Measurements from ENCODE around the gene CFAP141. TPM values are rescaled to one million over a fixed set of nuclear protein-coding genes. Genes with fewer than 3 reads are reported as not detected.
A peak's percentile ranks its signal among the peaks of the same experiment; 100 is the strongest.
"Not testable (repeated sequence)": the region's sequence is repeated elsewhere in the genome, so short reads cannot be mapped to it uniquely, and the experiment has no call there.

The CFAP141 gene
- polyA plus RNA-seq, 3 donors, result not detected

DNA sequence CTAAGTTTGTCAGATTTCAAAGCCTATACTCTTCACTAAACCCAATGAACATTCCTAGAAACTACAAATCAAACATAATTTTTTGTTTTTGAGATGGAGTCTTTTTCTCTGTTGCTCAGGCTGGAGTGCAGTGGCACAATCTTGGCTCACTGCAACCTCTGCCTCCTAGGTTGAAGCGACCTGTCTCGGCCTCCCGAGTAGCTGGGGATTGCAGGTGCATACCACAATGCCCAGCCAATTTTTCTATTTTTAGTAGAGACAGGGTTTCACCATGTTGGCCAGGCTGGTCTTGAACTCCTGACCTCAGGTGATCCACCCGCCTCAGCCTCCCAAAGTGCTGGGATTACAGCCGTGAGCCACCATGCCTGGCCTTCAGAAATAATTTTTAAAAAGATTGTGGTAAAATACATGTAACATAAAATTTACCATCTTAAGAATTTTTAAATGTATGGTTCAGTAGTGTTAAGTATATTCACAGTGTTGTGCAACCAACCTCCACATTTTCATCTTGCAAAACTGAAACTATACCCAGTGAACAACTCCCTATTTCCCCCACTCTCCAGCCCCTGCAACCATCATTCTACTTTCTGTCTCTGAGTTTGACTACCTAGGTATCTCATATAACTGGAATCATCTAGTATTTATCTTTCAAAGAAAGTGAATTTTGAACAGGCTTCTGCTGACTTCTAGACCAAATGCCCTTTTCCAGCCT is 2.7 kb upstream of the CFAP141 start:
- DNase-seq, result no peak

DNA sequence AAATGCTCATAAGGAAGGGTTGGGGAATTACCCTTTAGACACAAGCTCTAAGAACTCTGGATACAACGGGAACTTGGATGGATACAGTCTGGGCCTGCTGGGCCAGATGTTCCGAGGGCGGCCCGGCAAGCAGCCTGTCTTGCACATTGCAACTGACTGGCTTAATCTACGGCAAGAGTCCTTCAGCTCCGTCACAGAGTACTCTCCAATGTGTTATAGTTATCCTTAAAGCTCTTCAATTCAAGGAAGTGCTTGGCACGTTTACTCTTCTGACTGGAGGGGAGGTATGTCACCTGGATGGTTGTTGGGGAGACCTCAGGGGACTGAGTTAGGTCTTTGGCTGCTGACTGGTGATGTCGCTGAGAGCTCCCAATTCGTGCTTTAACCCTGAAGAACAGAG is 1.1 kb upstream of the CFAP141 start:
- DNase-seq, result no peak

DNA sequence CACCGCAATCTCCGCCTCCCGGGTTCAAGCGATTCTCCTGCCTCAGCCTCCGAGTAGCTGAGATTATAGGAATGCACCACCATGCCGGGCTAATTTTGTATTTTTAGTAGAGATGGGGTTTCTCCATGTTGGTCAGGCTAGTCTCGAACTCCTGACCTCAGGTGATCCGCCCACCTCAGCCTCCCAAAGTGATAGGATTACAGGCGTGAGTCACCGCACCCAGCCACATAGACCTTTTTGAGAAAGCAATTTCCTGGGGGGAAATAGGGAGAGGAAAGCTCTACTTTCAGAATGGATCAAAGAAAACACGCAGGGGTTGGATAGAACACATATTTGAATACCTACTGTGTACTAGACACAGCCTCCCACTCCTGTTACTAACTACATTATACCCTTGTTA is 355 bp downstream of the CFAP141 start:
- DNase-seq, result not testable (repeated sequence)

DNA sequence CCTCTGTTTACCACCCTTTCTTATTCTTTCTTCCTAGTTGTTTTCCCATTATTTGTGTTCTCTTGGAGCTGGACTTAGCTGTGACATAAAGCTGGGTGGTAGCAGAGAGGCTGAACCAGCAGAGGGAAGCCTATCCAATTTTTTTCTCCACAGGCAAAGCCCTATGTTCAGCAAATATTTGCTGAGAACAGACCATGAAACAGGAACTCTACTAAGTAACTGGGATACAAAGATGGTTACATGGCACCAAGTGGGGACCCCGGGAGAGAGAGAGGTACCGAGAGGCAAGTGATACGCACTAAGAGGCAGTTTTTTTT is 6.6 kb downstream of the CFAP141 start:
- no peak for DNase-seq

DNA sequence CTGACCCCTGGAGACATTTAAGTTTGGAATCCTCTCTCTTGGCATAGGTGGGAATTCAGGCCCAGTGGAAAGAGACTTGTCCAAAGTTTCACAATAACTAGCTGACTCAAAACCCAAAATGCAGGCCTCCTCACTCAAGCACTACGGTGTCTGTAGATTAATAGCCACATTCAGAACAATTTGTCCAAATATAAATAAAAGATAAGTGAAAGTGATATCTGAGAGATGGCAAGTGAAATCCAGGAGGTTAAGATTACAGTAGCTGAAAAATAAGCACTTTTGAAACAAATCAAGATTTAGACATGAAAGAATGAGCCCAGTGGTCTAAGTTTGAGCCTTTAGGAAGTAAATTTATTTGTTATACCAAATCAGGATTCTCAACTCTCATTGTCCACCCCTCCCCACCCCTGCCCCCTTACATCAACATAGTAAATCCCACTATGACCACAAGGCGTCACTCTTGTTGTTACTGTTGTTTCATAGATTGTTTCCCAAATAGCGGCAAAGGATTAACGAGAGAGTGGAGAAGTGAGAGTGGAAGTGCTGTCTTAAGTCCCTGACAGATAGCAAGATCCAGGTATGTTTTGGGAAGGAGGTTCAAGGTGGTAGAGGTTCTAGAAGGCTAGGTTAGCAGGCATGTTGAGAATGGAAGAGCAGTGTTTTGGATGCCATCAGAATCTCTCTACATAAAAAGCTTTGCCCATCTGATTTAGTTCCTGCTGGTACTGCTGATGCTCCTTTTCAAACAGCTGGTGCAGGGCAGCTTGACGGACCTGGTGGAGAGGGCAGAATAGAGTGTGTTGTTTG is 7.2 kb downstream of the CFAP141 start:
- DNase-seq, result peak; percentile 69

DNA sequence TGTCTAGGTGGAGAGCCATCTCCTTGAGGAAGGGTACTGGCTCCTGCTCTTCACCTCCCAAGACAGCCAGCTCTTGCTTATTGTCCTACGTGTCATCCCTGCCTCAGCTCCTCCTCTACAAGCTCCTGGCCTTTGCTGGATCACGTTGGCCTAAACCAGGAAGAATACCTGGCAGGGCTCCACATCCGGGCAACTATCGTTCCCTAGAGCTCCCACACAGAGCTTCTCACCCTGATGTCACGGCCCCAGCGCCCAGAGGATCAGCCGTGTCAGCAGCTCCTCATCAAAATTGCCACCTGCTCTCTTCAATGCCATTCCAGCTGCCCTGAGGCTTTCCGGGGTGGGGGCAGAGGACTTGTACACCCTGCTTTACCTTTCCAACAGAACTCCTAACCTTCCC is 12.3 kb downstream of the CFAP141 start:
- DNase-seq, result no peak

DNA sequence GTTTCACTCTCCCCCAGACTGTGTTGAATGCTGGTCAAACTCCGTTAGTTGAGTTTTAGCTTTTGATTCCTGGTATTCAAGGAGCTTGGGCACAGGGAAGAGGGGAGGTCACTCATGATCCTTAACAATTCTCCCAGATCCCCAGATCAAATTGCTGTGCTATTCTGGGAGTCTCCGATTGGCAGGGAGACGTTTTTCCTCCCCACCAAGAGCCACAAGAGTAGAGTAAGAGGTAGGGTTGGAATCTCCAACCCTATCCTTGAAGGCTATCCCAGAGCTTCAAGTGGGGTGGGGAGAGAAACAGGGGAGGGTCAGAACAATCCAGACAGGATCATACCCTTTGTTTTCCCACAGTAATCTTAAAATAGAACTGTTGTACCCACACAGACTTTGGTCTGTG is 13.7 kb downstream of the CFAP141 start:
- no peak for DNase-seq

DNA sequence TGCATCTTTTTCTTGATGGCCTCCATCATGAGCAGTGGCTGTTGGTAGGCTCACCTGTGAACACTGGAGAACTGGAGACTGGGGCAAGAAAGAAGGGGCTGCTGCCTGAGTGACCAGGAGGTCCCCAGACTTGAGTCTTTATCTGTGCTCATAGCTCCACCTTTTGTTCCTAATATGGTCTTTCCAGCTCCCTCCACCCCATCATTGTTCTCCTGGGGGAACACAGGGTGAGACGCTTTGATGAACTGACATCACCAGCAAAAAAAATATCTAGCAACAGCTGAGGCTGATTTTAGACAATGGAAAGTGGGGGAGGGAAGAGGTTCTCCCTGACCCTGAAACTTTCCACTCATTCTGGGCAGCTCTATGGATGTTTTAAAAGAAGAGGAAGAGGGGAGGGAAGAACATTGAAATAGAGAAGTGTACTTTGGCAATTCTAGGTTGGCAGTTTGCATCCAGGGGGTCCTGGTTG is 14.1 kb downstream of the CFAP141 start, which contains the start of gene TPM3:
TPM3 (minus strand) TSS at position 111 of the 472 bp plus-strand sequence; CDS start at position 29, 82 bp downstream.
- no peak for DNase-seq

DNA sequence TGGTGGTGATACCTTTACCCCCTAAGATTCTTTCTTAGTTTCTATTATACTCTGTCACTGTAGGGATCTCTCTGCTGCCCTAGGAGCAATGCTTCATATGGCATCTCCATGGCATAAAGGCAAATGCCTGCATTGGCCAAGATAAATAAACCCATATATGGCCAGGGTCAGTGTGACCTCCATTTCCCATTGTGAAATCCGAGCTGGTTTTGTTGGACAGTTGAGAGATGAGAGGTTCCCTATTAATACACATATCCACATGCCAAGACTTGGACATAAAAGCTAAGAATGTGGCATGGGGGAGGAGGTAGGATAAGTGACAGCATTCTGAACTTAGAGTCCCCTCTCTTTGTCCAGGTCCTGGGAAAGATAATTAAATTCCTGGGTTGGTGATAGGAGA is 15.6 kb downstream of the CFAP141 start:
- peak; percentile 40 for DNase-seq

DNA sequence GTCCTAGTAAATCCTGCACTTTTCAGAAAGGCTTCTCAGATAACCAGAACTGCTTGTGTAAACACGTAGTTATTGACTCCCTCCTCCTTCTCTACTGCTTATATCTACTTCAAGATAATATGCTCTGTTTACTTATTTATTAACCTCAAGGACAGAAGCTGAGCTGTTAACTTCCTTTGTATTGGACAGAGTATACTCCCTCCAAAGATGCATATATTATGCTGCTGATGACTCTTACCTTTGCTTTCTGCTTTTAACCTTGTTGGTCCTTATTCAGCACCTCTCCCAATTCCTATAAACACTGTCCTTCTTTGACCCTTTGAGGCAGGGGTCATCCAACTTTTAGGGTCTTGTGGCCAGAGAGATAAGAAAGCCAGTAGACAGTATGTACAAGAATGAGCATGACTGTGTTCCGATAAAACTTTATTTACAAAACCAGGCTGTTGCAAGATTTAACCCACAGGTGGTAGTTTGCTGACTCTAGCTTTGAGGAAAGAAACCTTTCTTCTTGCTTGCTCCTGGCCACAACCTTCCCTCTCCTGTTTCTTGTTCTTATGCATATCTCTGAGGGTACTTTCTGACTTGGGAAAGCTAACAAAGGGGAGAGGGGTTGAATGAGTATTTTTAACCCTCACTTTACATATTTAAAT is 19.2 kb downstream of the CFAP141 start:
- no peak for DNase-seq

DNA sequence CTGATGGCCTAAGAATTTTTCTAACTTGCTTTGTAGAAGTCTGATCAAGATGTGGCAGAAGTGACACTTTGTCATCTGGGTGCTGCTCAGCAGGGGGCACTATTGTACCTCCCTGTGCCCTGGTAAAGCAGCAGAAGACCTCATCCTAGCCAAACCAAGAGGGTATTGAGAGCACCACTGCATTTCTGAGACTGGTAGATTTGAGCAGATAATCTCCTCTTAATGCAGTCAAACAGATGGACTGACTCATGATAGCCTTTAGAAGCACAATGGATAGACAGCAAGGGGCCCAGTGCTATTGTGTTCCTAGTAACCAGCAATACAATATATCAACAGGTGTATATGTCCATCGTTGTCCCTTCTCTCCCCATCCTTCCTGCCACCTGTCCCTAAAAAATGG is 20.0 kb downstream of the CFAP141 start:
- peak; percentile 40 for DNase-seq

DNA sequence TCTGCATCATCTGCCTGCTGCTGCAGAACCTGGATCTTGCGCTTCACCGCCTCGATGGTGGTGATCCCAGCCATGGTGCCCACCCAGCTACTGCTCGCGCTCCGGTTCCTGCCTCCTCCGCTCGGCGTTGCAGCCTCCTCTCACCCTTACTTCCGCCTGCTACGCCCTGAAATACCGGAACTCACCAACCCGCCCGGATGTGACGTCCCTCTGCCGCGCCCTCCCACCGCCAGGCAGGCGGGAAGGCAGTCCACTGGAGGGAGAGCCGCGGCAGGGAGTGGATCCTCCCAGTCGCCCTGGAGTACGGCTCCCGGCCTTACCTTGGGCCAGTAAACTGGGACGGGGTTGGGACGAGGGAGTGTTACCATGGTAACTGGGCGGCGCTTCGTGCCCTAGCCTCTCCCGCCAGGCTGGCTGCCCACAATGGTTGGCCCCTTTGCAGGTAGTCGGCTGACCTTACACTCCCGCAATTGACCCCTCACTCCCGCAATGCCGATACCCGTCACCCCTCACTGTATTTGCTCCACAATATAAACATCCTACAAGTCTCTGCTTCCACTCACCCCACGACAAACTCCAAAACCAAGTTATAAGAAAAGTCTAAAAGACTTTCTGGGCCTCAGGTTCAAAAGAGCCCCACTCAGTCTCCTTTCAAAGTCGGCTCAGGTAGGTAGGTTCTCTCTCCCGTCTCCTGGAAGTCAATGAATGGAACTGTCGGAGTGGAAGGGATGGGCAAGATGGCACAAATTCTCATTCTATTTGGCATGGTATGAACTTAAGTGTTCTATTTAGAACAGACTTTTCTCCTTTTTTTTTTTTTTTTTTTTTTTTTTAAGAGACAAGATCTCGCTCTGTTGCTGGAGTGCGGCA is 22.9 kb downstream of the CFAP141 start:
- DNase-seq, result peak; percentile 96

DNA sequence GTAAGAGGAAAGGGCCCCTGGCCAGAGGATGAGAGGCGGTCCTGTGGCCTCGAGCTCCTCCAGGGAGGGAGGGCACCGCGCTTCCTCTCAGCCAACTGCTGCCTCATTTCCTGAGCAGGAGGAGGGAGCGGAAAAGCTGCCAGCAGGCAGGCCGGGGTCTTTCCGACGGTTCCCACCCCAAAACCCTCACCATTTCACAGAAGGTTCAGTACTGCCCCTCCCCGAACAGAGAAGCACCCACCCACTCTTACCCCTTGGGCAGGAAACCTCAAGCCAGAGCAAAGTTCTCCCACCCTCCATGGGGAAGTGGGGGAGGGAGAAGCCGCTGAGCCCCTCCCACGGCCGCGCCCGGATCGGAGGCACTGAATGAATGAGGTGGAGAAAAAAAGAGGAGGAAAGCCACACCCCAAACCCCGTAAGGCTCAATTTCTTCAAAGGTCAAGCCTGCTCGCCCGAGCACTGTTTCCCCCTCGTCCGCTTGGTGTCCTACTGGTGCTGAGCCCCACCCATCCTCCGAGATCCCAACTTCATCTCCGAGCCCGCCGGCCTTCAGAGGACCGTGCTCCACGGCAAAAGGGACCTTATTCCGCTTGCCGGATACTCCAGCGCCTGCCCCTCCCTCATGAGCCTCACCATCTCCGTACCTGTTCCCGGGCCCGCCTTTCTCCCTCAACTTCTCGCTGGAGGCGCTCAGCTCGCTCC is 23.6 kb downstream of the CFAP141 start:
- peak; percentile 50 for DNase-seq

DNA sequence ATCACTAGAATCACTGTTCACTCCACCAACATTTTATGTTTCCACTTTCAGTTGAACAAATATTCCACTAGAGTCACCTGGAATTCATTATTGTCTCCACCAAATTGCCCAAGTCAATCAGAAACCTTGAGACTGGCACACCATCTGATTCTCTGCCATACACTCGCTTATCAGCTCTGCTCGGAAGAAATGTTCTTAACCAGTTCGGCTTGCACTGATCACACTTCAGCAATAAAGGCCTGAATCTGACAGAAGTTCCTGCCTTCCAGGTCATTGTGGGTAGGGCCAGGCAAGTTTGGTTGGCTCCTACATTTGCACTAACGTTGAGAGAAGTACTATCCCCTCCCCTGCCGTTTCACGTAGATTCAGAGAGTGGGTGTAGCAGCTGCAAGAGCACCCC is 24.2 kb downstream of the CFAP141 start:
- DNase-seq, result no peak

DNA sequence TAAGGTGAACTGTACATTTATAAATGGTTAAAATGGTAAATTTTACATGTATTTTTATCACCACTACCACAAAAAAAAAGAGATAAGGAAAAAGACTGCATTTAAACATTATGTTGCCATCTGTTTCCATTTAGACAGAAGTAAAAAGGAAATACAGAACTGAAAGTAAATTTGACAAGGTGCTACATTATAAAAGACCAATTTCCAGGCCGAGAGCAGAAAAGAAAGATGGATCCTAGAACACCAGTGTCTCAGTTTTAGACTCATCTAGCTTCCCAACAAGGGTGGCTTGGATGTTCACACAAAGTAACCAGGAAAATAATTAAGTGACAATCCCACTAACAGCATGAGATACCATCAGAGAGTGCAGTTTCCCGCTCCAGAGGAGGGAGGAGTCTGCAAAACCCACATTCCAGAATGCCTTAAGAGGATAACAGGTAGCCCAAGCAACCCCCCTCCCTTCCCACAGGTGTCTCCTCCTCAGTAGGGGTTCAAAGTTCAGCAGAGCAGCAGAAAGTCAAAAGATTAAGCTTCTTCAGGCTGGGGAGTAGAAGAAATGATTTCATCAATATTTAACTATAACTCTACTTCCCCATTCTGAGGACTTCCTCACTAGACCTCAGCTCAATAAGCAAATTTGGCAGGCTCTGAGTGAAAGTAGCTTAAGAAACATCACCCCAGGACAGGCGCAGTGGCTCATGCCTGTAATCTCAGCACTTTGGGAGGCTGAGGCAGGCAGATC is 26.0 kb downstream of the CFAP141 start:
- DNase-seq, result no peak

DNA sequence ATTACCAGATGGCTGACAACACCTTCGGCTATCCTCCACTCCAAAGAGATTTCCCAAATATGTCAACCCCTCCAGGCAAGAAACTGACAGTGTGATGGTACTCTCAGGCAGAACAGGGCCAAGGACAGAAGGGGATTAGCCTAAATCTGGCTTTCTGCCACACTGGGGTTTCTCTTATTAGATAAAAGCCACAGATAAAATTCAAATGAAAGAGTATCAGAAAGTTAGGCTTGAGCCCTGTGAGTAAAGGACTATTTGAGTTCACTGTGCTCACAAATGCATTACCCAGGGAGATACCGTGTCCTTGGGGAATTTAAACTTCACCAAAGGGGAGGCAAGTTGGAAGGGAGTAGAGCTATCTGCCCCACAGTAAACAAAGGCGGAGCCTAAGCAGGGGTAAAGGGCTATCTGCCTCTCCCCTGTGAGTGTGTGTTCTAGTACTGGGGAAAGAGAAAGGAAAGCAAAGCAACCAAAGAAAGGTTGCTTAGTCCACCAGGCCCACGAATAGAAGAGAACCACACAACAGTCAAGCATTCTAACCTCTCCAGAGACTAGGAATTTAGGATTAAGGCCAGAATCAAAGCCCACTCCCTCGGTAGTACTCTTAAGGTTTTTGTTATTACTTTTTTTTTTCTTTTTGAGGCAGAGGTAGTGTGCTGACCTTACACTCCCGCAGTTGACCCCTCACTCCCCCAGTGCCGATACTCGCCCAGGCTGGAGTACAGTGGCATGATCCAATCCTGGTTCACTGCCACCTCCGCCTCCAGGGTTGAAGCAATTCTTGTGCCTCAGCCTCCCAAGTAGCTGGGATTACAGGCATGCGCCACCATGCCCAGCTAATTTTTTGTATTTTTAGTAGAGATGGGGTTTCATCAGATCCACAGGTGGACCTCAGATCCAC is 27.0 kb downstream of the CFAP141 start:
- DNase-seq, result no peak

DNA sequence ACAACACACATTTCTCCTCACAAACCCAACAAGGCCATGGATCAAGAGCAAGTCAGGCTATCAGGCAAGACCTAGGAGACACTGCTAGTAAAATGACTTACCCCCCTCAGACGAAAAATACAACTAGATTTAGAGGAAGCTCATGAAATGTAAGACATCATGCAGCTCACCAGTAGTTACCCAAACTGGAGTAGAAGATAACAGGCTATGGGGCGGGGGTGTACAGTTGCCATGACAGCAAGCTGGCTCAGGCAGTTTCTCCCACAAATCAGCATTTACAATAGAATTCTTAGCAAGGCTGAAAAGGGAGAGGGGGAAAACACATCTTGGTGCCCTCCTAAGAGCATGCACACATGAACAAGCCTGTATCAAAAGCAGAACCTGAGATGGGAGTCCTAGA is 28.1 kb downstream of the CFAP141 start:
- DNase-seq, result no peak

DNA sequence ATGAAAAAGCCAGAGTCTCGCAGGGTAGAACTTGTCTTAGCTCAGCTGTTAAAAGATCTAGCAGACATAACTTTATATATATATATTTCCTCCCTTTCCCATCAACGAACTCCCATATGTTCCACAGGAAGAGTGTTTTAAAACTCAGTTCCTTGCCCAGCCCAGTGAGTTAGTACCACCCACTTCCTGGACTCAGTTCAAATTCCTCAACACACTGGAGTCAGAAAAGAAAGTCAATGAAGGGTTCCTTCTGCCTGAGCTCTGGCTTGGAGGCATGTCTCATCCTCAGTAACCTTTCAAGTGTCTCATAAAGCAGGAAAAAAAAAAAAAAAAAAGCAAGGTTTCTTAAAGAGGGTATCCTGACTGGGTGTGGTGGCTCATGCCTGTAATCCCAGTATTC is 29.8 kb downstream of the CFAP141 start:
- DNase-seq, result peak; percentile 57

DNA sequence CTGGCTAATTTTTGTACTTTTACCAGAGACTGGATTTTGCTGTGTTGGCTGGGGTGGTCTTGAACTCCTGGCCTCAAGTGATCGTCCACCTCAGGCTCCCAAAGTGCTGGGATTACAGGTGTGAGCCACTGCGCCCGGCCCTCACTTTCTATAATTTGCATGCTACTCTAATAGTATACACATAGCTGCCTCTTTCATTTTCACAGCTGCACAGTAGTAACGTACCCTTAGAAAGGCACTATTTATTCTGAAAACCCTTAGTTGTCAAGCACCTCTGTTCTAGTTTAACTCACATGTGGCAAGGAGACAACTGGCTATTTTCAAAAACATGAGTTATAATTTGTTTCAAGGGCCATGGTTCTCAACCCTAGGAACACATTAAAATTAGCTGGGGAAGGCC is 31.5 kb downstream of the CFAP141 start:
- no peak for DNase-seq
